ENCODE data around the gene GFOD1.

GRCh38 chr6:13435477-13436246, 51.7 kb downstream of the GFOD1 start:
- TF ChIP-seq, protein P1, sequence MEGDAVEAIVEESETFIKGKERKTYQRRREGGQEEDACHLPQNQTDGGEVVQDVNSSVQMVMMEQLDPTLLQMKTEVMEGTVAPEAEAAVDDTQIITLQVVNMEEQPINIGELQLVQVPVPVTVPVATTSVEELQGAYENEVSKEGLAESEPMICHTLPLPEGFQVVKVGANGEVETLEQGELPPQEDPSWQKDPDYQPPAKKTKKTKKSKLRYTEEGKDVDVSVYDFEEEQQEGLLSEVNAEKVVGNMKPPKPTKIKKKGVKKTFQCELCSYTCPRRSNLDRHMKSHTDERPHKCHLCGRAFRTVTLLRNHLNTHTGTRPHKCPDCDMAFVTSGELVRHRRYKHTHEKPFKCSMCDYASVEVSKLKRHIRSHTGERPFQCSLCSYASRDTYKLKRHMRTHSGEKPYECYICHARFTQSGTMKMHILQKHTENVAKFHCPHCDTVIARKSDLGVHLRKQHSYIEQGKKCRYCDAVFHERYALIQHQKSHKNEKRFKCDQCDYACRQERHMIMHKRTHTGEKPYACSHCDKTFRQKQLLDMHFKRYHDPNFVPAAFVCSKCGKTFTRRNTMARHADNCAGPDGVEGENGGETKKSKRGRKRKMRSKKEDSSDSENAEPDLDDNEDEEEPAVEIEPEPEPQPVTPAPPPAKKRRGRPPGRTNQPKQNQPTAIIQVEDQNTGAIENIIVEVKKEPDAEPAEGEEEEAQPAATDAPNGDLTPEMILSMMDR (IDR thresholded peaks at IDR 0.05; ENCODE audit: low read depth, low read length, poor library complexity, severe bottlenecking), result no peak
- TF ChIP-seq EZH2phosphoT487 (IDR thresholded peaks at IDR 0.05; ENCODE audit: borderline replicate concordance, low read length), result no peak
